Activated naive CD4-positive, alpha-beta T cell treated with anti-CD3 and anti-CD28 coated beads for 36 hours (primary cell): ENCODE measurements around the gene TTC23L. TPM values are rescaled to one million over a fixed set of nuclear protein-coding genes. Genes with fewer than 3 reads are reported as not detected.

Source experiments
- CTCF ChIA-PET: fragments of 350-600 bp; sonication (Branson Sonifier 250); formaldehyde crosslinking; loops from one replicate; lab custom pipeline; 2021; ENCODE audit warnings: antibody characterized with exemption; lab: Charles Lee
- DNase-seq: peaks from one replicate; pipeline ENCODE4 v3.0.0-alpha.2; 2020
- H3K27ac Mint-ChIP-seq: one replicate; pipeline ENCODE4 v1.8.0; 2021; ENCODE audit warnings: mild to moderate bottlenecking, mixed read lengths
- H3K27me3 Mint-ChIP-seq: one replicate; pipeline ENCODE4 v1.8.0; 2021; ENCODE audit warnings: low read depth, mixed read lengths
- H3K36me3 Mint-ChIP-seq: one replicate; pipeline ENCODE4 v1.8.0; 2021; ENCODE audit warnings: low read depth, mixed read lengths
- H3K4me1 Mint-ChIP-seq: one replicate; pipeline ENCODE4 v1.8.0; 2021; ENCODE audit warnings: low read depth, mixed read lengths
- H3K4me3 Mint-ChIP-seq: one replicate; pipeline ENCODE4 v1.8.0; 2021; ENCODE audit warnings: mild to moderate bottlenecking, moderate library complexity, mixed read lengths
- H3K9me3 Mint-ChIP-seq: one replicate; pipeline ENCODE4 v1.8.0; 2021; ENCODE audit warnings: mixed read lengths
- intact Hi-C: fragments of 100-400 bp; cut with micrococcal nuclease; formaldehyde crosslinking; loops from one replicate; pipeline ENCODE4 v1.15.1; 2023
- total RNA-seq, 2 experiments: library from RNA; stranded (reverse); gene quantifications; one replicate each; pipeline ENCODE4 v1.2.3, GENCODE V29; 2021

The TTC23L gene, protein sequence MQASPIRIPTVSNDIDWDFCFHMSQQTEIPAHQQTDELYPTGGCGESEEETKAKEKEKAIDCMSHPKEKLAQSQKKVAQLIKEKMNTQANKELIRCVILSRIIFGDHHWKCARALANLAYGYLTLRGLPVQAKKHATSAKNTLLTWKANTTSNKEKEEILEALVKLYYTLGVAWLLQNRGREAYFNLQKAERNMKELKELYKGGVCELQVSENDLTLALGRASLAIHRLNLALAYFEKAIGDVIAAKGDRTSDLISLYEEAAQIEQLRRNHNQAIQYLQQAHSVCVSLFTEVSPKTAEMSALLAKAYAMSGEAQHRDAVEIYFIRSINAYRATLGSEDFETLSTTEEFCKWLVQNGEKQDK
- total RNA-seq = under 1 TPM; 0.42 to 0.43 TPM

- no peaks in the 10 kb centered on the region for H3K27me3 Mint-ChIP-seq
- H3K4me3 Mint-ChIP-seq = peak within 1 kb of the TSS; percentile 88
- peak; percentile 94 for DNase-seq
- no peaks in the 10 kb centered on the region for H3K36me3 Mint-ChIP-seq
- H3K27ac Mint-ChIP-seq = peak within 1 kb of the TSS; percentile 75
- intact Hi-C loops = loop anchor here (1.0 to 10.0 kb wide), 12 partner anchors 59 to 1768 kb away; partner anchors contain the start of genes AMACR, BRIX1, LMBRD2 and RAD1
- CTCF ChIA-PET = interaction anchor here (0.9 to 1.4 kb wide), 3 partner anchors 68 to 365 kb away, joined by 3 read pairs; no protein-coding TSS in a partner anchor
- H3K4me1 Mint-ChIP-seq = peaks cover 11% of the 10 kb centered on the region
- H3K9me3 Mint-ChIP-seq = no peaks in the 10 kb centered on the region
These were observed at the start of gene TTC23L for GRCh38 chr5:34838785-34839714. Gene TTC23L (plus strand): TSS chr5:34839164. CDS start chr5:34840672, 1,508 bp downstream.

DNA sequence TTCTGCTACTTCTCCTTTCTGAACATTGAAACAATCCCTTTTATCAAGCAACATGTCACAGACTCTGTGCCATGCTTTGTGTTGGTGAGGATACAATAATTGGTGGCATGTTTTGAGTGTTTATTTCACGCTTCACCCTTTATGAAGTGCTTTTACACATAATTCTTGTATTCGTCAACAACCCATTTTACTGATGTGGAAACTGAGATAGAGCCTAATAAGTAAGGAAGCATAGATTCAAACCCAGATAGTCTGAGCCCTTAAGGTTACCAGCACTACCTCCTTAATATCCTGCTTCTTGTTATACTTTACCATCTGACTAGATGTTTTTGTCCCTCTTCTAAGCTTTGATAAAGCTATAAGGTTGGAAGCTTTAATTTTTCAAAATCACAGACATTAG, 49.3 kb upstream of the TTC23L start:
- Mint-ChIP-seq H3K4me3 (no peak overlapping the region), H3K27me3 (peaks cover 7% of the 10 kb centered on the region), H3K4me1 (no peaks in the 10 kb centered on the region), H3K9me3 (no peaks in the 10 kb centered on the region), H3K36me3 (no peaks in the 10 kb centered on the region), H3K27ac (no peak overlapping the region)
- intact Hi-C loops = no loop called here
- CTCF ChIA-PET = no interaction called here
- DNase-seq = no peak

DNA sequence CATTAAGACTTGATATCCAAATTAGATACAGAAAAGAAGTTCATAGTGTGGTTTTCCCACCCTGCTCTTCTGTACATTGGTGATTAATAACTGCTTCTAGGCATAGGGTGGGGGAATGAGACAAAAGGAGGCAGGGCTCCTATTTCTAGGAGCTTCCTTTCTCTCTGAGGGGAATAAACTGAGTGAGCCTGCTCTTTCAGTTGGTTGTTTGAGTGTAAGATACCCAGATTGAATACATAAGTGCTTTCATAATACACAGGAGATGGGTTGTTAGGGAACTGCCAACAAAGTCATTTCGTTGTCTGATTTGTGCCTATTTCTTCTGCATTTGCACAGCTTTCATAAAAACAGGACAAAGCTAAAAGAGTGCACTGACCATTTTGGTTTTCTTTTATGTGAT, 48.9 kb upstream of the TTC23L start:
- CTCF ChIA-PET = no interaction called here
- no peaks in the 10 kb centered on the region for H3K9me3 Mint-ChIP-seq
- no peaks in the 10 kb centered on the region for H3K36me3 Mint-ChIP-seq
- H3K27ac Mint-ChIP-seq = no peak overlapping the region
- DNase-seq = no peak
- intact Hi-C loops = no loop called here
- H3K4me3 Mint-ChIP-seq = no peak overlapping the region
- no peaks in the 10 kb centered on the region for H3K4me1 Mint-ChIP-seq
- H3K27me3 Mint-ChIP-seq = peaks cover 7% of the 10 kb centered on the region

DNA sequence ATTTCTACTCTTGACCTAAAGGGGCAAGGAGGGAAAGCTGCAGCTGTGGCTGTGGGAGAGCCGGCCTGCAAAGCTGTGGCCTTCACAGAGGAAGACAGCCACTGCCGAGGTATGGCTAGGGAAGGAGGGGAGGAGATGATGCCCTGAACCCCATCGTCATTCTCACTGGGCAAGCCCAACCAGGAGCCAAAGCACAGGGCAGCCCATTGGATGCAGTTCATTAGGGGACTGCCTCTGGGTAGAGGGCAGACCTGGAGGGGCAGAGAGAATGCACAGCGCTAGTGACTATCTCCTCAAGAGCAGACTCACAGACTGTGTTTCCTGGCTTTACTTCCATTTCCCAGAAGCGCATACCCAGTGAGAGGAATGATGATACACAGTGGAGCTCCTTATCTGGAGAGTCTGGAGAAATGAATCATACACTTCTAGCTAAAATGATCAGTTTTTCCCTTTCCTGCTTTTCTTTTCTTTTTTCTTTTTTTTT, 47.2 kb upstream of the TTC23L start:
- intact Hi-C loops = no loop called here
- Mint-ChIP-seq H3K9me3 (no peaks in the 10 kb centered on the region), H3K27me3 (peaks cover 7% of the 10 kb centered on the region), H3K36me3 (no peaks in the 10 kb centered on the region), H3K27ac (no peak overlapping the region), H3K4me3 (no peak overlapping the region), H3K4me1 (no peaks in the 10 kb centered on the region)
- no peak for DNase-seq
- CTCF ChIA-PET = no interaction called here

DNA sequence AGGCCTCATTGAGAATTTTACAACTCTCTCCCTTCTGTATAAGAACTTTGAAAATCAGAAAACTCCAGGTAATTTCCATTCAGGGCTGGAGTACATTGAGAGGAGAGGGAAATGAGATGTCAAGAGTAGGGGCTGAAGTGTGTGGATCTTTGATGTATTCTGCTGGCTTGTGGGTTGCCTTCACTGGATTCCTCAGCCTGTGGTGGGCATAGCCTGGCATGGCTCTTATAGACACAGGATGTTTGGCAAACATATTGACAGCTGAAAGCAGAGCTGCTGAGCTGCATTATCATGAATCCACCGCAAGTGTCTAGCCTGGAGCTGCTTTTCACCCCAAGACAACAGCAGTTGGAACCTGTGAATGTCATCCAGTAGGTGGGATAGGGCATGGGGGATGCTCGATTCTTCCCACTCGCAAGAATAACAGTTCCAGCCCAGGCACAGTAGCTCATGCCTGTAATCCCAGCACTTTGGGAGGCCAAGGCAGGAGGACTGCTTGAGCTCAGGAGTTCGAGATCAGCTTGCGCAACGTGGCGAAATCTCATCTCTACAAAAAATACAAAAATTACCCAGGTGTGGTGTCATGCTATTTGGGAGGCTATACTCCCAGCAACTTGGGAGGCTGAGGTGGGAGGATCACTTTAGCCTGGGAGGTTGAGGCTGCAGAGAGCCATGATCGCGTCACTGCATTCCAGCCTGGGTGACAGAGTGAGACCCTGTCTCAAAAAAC, 36.0 kb upstream of the TTC23L start:
- no peaks in the 10 kb centered on the region for H3K36me3 Mint-ChIP-seq
- intact Hi-C loops = no loop called here

GRCh38 chr5:34803974-34804732, 34.8 kb upstream of the TTC23L start:
- no peaks in the 10 kb centered on the region for H3K9me3 Mint-ChIP-seq
- H3K36me3 Mint-ChIP-seq = no peaks in the 10 kb centered on the region
- DNase-seq = no peak
- intact Hi-C loops = no loop called here
- H3K4me3 Mint-ChIP-seq = no peak overlapping the region
- CTCF ChIA-PET = no interaction called here
- H3K4me1 Mint-ChIP-seq = no peaks in the 10 kb centered on the region
- H3K27me3 Mint-ChIP-seq = no peaks in the 10 kb centered on the region
- no peak overlapping the region for H3K27ac Mint-ChIP-seq

More for the DNA sequence above, 36.0 kb upstream of the TTC23L start:
- H3K9me3 Mint-ChIP-seq = no peaks in the 10 kb centered on the region
- H3K4me3 Mint-ChIP-seq = no peak overlapping the region
- H3K4me1 Mint-ChIP-seq = no peaks in the 10 kb centered on the region
- CTCF ChIA-PET = interaction anchor here (0.7 kb wide), 1 partner anchor 1202 kb away, joined by 3 read pairs; no protein-coding TSS in a partner anchor
- no peak for DNase-seq
- H3K27ac Mint-ChIP-seq = no peak overlapping the region
- no peaks in the 10 kb centered on the region for H3K27me3 Mint-ChIP-seq

DNA sequence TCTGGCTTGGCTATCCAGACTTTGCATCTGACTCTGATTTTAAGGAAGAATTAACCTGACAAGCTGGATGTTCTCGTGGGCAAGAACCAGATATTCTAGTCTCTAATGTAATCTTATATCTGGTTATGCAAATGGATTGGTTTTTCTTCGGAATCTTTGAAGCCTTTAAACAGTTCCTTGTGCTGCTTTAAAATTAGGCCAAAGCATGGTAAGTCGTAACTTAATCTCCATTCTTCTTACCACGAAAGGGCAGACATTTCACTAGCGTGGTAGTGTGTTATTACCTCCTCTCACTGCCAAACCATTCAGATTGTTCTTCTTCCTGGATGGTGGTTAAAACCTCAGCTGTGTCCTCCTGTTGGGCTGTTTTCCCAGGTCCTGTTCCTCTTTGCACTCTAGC, 34.1 kb upstream of the TTC23L start:
- CTCF ChIA-PET = no interaction called here

GRCh38 chr5:34806532-34806931, 32.4 kb upstream of the TTC23L start:
- Mint-ChIP-seq H3K4me1 (no peaks in the 10 kb centered on the region), H3K27ac (no peak overlapping the region), H3K9me3 (no peaks in the 10 kb centered on the region), H3K27me3 (no peaks in the 10 kb centered on the region), H3K36me3 (no peaks in the 10 kb centered on the region), H3K4me3 (no peak overlapping the region)
- intact Hi-C loops = no loop called here
- DNase-seq = no peak
- CTCF ChIA-PET = no interaction called here

More for the DNA sequence above, 34.1 kb upstream of the TTC23L start:
- intact Hi-C loops = no loop called here
- no peaks in the 10 kb centered on the region for H3K4me1 Mint-ChIP-seq
- H3K4me3 Mint-ChIP-seq = no peak overlapping the region
- no peaks in the 10 kb centered on the region for H3K9me3 Mint-ChIP-seq
- no peak overlapping the region for H3K27ac Mint-ChIP-seq
- H3K36me3 Mint-ChIP-seq = no peaks in the 10 kb centered on the region
- no peaks in the 10 kb centered on the region for H3K27me3 Mint-ChIP-seq
- DNase-seq = no peak

- CTCF ChIA-PET = no interaction called here
- Mint-ChIP-seq H3K27me3 (no peaks in the 10 kb centered on the region), H3K36me3 (no peaks in the 10 kb centered on the region), H3K27ac (no peak overlapping the region), H3K9me3 (no peaks in the 10 kb centered on the region), H3K4me1 (no peaks in the 10 kb centered on the region), H3K4me3 (no peak overlapping the region)
- DNase-seq = no peak
- intact Hi-C loops = no loop called here
These were observed 27.3 kb upstream of the TTC23L start for GRCh38 chr5:34811706-34812105.

DNA sequence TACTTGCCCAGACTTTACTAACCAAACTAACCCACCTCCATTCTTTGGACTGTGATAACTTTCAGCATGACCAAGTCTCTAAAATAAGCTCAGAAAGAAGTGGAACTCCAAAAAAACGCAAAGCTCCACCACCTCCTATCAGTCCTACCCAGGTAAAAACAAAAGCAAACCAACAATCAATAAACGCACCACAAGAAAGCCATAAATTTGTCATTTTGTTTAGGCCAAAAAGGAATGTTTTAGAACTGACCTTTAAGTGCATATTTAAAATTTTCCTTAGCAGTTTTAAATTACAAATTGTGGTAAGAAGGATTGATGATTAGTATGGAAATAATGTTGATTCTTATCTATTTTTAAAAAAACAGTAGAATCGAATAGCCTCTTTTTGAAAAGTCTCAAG, 25.5 kb upstream of the TTC23L start:
- CTCF ChIA-PET = no interaction called here
- Mint-ChIP-seq H3K27ac (no peak overlapping the region), H3K9me3 (no peaks in the 10 kb centered on the region), H3K27me3 (no peaks in the 10 kb centered on the region), H3K36me3 (no peaks in the 10 kb centered on the region), H3K4me1 (no peaks in the 10 kb centered on the region), H3K4me3 (no peak overlapping the region)
- DNase-seq = no peak
- intact Hi-C loops = no loop called here

DNA sequence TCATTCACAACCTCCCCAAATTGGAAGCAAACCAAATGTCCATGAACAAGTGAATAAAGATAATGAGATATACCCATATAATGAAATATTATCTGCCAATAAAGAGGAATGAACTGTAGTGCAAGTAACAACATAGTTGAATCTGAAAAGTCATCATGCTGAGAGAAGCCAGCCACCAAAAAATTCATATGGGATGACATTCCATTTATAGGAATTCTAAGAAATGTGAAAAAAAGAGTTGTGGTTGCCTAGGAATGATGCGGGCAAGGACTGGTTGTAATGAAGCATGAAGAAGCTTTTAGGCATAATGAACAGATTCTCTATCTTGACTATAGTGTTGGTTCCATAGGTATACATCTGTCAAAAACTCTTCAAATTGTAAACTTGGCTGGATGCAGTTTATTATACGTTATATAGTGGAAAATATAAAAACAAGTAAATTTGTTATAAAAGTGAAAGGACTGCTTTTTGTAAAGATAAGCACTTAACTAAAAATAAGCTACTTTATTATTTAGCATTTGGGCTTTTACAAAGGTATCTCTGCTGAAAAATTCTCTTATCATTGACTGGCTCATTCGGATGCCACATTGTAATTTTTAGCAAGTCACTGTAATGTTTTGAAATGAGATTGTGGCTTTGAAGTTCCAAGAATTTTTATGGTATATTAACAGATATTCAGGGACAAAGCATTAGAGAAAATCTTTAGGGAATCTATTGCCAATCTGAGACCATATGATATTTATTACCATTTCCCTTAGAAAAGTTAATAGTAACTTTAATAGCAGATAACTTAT, 21.2 kb upstream of the TTC23L start:
- no peaks in the 10 kb centered on the region for H3K4me1 Mint-ChIP-seq
- H3K27me3 Mint-ChIP-seq = no peaks in the 10 kb centered on the region
- H3K4me3 Mint-ChIP-seq = no peak overlapping the region
- no peak for DNase-seq
- CTCF ChIA-PET = interaction anchor here (0.6 kb wide), 1 partner anchor 144 kb away, joined by 3 read pairs; no protein-coding TSS in a partner anchor
- H3K27ac Mint-ChIP-seq = no peak overlapping the region
- no peaks in the 10 kb centered on the region for H3K36me3 Mint-ChIP-seq
- no peaks in the 10 kb centered on the region for H3K9me3 Mint-ChIP-seq
- intact Hi-C loops = no loop called here
